Skeletal muscle cell (primary cell): Measurements from ENCODE around the gene LUZP1.
"Not testable (repeated sequence)": the region's sequence is repeated elsewhere in the genome, so short reads cannot be mapped to it uniquely, and the experiment has no call there.

Experiments
- DNase-seq: peaks from one replicate; pipeline ENCODE4 v3.0.0-alpha.2; 2010; ENCODE audit warnings: low read depth
- H3K4me3 ChIP-seq: 2 replicates; pipeline ENCODE4 v1.5.1; 2011; ENCODE audit warnings: low read depth, mild to moderate bottlenecking, control low read depth, low read length, moderate library complexity

Gene LUZP1

GRCh38 chr1:23168445-23169194, at the start of gene LUZP1:
Gene LUZP1 (minus strand): TSS chr1:23168856.
- peak within 1 kb of the TSS; percentile 83 for H3K4me3 ChIP-seq
- peak; percentile 54 for DNase-seq

GRCh38 chr1:23217421-23218115, 48.9 kb upstream of the LUZP1 start, which contains the start of gene HTR1D:
Gene HTR1D (minus strand): TSS chr1:23217502. CDS start chr1:23194219, 23,283 bp downstream.
- no peak for DNase-seq
- H3K4me3 ChIP-seq = peak within 1 kb of the TSS; percentile 27

- no peak for DNase-seq
- H3K4me3 ChIP-seq = peak overlapping the region; percentile 27
These were observed 48.2 kb upstream of the LUZP1 start for GRCh38 chr1:23216771-23217420.

GRCh38 chr1:23215751-23216449, 47.2 kb upstream of the LUZP1 start:
- DNase-seq = no peak

GRCh38 chr1:23215291-23215690, 46.6 kb upstream of the LUZP1 start:
- no peak for DNase-seq
- H3K4me3 ChIP-seq = no peak overlapping the region

More at GRCh38 chr1:23215751-23216449, 47.2 kb upstream of the LUZP1 start:
- H3K4me3 ChIP-seq = no peak overlapping the region

GRCh38 chr1:23214640-23215039, 46.0 kb upstream of the LUZP1 start:
- H3K4me3 ChIP-seq = no peak overlapping the region
- DNase-seq = no peak

GRCh38 chr1:23211955-23212354, 43.3 kb upstream of the LUZP1 start:
- DNase-seq = no peak
- no peak overlapping the region for H3K4me3 ChIP-seq

- no peak overlapping the region for H3K4me3 ChIP-seq
- DNase-seq = no peak
These were observed 42.3 kb upstream of the LUZP1 start for GRCh38 chr1:23210963-23211362.

- no peak for DNase-seq
- H3K4me3 ChIP-seq = no peak overlapping the region
These were observed 41.7 kb upstream of the LUZP1 start for GRCh38 chr1:23210351-23210785.

- no peak overlapping the region for H3K4me3 ChIP-seq
- no peak for DNase-seq
These were observed 41.1 kb upstream of the LUZP1 start for GRCh38 chr1:23209770-23210169.

GRCh38 chr1:23208527-23208926, 39.9 kb upstream of the LUZP1 start:
- no peak overlapping the region for H3K4me3 ChIP-seq
- DNase-seq = no peak

- not testable (repeated sequence) for DNase-seq, H3K4me3 ChIP-seq
These were observed 39.1 kb upstream of the LUZP1 start for GRCh38 chr1:23207733-23208132.

- peak; percentile 28 for DNase-seq
- H3K4me3 ChIP-seq = no peak overlapping the region
These were observed 33.6 kb upstream of the LUZP1 start for GRCh38 chr1:23202263-23202749.

GRCh38 chr1:23200883-23201282, 32.2 kb upstream of the LUZP1 start:
- H3K4me3 ChIP-seq = no peak overlapping the region
- DNase-seq = no peak

- DNase-seq = peak; percentile 74
These were observed 29.7 kb upstream of the LUZP1 start for GRCh38 chr1:23198373-23198772.

GRCh38 chr1:23196627-23197328, 28.1 kb upstream of the LUZP1 start:
- DNase-seq = peak; percentile 82

More at GRCh38 chr1:23198373-23198772, 29.7 kb upstream of the LUZP1 start:
- H3K4me3 ChIP-seq = no peak overlapping the region

GRCh38 chr1:23194119-23194984, 25.7 kb upstream of the LUZP1 start:
- no peak overlapping the region for H3K4me3 ChIP-seq
- peak; percentile 71 for DNase-seq

More at GRCh38 chr1:23196627-23197328, 28.1 kb upstream of the LUZP1 start:
- H3K4me3 ChIP-seq = no peak overlapping the region
